ENCODE measurements around the gene OR4N5. TPM values are rescaled to one million over a fixed set of nuclear protein-coding genes. Genes with fewer than 3 reads are reported as not detected.

The OR4N5 gene
- total and polyA plus RNA-seq, 2 of the 8 experiments (the other 6 are each of a cell fraction or from before 2014, with no cell fraction given), result not detected

DNA sequence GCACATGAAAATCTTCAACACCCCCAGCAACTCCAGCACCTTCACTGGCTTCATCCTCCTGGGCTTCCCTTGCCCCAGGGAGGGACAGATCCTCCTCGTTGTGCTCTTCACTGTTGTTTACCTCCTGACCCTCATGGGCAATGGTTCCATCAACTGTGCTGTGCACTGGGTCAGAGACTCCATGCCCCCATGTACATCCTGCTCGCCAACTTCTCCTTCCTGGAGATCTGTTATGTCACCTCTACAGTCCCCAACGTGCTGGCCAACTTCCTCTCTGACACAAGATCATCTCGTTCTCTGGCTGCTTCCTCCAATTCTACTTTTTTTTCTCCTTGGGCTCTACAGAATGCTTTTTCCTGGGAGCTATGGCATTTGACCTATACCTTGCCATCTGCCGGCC, 40.6 kb downstream of the OR4N5 start:
- Histone ChIP-seq H3K4ac (replicated peaks; ENCODE audit: insufficient read length, low read depth, low read length) (no peak overlapping the region), H3K79me1 (ENCODE audit: low read depth, low read length) (no peaks in the 10 kb centered on the region), H3K23me2 (ENCODE audit: low read depth, low read length) (peaks cover 2% of the 10 kb centered on the region; the same call in 1 of the 2 replicates), H4K20me1 (replicated peaks in 1 of 2; ENCODE audit: control insufficient read depth in 1 of 2, insufficient read depth in 2 of 2, low read length in 2 of 2) (no peaks in the 10 kb centered on the region), H2BK12ac (ENCODE audit: low read depth, low read length) (no peak overlapping the region), H4K8ac (ENCODE audit: extremely low read depth, insufficient read depth, low read length) (no peak overlapping the region), H4K91ac (replicated peaks; ENCODE audit: insufficient read length, low read length) (no peak overlapping the region), H3K14ac (ENCODE audit: insufficient read length) (no peak overlapping the region), H2BK20ac (ENCODE audit: low read length) (no peak overlapping the region), H3K4me2 (ENCODE audit: insufficient read depth in 1 of 2, low read depth in 2 of 2, low read length in 2 of 2) (no peak overlapping the region), H3K4me3 (ENCODE audit: extremely low read depth in 1 of 4, insufficient read depth in 2 of 4, low read depth in 3 of 4, low read length in 4 of 4) (no peak overlapping the region), H3K27ac (ENCODE audit: low read depth, low read length) (no peak overlapping the region), H3K36me3 (ENCODE audit: control insufficient read depth in 2 of 4, insufficient read depth in 4 of 4, low read length in 3 of 4) (no peaks in the 10 kb centered on the region), H2BK120ac (replicated peaks; ENCODE audit: low read depth, low read length) (no peak overlapping the region), H3K4me1 (replicated peaks in 1 of 4; ENCODE audit: control insufficient read depth in 3 of 4, insufficient read depth in 4 of 4, low read length in 3 of 4) (no peaks in the 10 kb centered on the region), H3K23ac (ENCODE audit: insufficient read length) (no peak overlapping the region), H3K79me2 (ENCODE audit: control insufficient read depth in 1 of 2, insufficient read depth in 2 of 2, low read length in 2 of 2) (no peaks in the 10 kb centered on the region), H3K9me3 (ENCODE audit: insufficient read depth in 2 of 2, low read depth in 1 of 2, low read length in 1 of 2) (peaks cover 62 to 64% of the 10 kb centered on the region in 2 experiments), H4K5ac (ENCODE audit: insufficient read length, low read depth, low read length) (no peak overlapping the region), H3K27me3 (replicated peaks in 1 of 4; ENCODE audit: control insufficient read depth in 3 of 4, extremely low read depth in 1 of 4, insufficient read depth in 3 of 4, low read length in 3 of 4) (no peaks in the 10 kb centered on the region), H3K18ac (ENCODE audit: extremely low read depth, low read length) (no peak overlapping the region), H2BK5ac (ENCODE audit: low read depth, low read length) (no peak overlapping the region), H2AK5ac (ENCODE audit: low read depth, low read length) (no peak overlapping the region), H2BK15ac (ENCODE audit: low read length) (no peak overlapping the region), H2AFZ (ENCODE audit: low read length) (no peak overlapping the region), H3K9ac (replicated peaks in 1 of 4; ENCODE audit: extremely low read depth in 1 of 4, low read depth in 3 of 4, low read length in 3 of 4) (no peak overlapping the region), H3K56ac (replicated peaks; ENCODE audit: insufficient read length, low read depth, low read length) (no peak overlapping the region)
- FAIRE-seq, result no peak
- 66% methylated on average over 5 of the region's 5 CpGs; no CpG with 5 or more reads in 1 of the 2 experiments for whole genome bisulfite sequencing, 2 experiments (ENCODE audit: extremely low coverage in 1 of 2, insufficient coverage in 1 of 2, insufficient read length in 1 of 2, insufficient replicate concordance in 2 of 2, low coverage in 1 of 2, low lambda C conversion rate in 2 of 2, missing lambda C conversion rate in 1 of 2)
- ChIA-PET CTCF (ENCODE audit: partially characterized antibody) (no interaction called here), POLR2A (ENCODE audit: partially characterized antibody) (no interaction called here)
- DNase-seq (ENCODE audit: low read depth in 1 of 2, low spot score in 2 of 2), result no peak
- TF ChIP-seq CBX8 (IDR thresholded peaks at IDR 0.05; ENCODE audit: borderline replicate concordance, low read depth, low read length) (no peak), CBX5 (IDR thresholded peaks at IDR 0.05; ENCODE audit: low read depth, low read length) (no peak), RBBP5 (IDR thresholded peaks at IDR 0.05; ENCODE audit: borderline replicate concordance, low read depth, low read length) (no peak), EGR1 (IDR thresholded peaks at IDR 0.05; ENCODE audit: borderline replicate concordance, low read depth, low read length) (no peak), JUND (IDR thresholded peaks at IDR 0.05; ENCODE audit: low read length) (no peak), HDAC2 (IDR thresholded peaks at IDR 0.05; ENCODE audit: borderline replicate concordance in 1 of 2, low read depth in 2 of 2, low read length in 2 of 2) (no peak), SP1 (IDR thresholded peaks at IDR 0.05; ENCODE audit: low read depth, low read length) (no peak), KDM1A (IDR thresholded peaks at IDR 0.05; ENCODE audit: borderline replicate concordance, low read length) (no peak), EP300 (IDR thresholded peaks at IDR 0.05; ENCODE audit: borderline replicate concordance in 1 of 2, low read depth in 2 of 2, low read length in 2 of 2) (no peak), POU5F1 (IDR thresholded peaks at IDR 0.05; ENCODE audit: low read depth, low read length) (no peak)
- TF ChIP-seq, protein P1, sequence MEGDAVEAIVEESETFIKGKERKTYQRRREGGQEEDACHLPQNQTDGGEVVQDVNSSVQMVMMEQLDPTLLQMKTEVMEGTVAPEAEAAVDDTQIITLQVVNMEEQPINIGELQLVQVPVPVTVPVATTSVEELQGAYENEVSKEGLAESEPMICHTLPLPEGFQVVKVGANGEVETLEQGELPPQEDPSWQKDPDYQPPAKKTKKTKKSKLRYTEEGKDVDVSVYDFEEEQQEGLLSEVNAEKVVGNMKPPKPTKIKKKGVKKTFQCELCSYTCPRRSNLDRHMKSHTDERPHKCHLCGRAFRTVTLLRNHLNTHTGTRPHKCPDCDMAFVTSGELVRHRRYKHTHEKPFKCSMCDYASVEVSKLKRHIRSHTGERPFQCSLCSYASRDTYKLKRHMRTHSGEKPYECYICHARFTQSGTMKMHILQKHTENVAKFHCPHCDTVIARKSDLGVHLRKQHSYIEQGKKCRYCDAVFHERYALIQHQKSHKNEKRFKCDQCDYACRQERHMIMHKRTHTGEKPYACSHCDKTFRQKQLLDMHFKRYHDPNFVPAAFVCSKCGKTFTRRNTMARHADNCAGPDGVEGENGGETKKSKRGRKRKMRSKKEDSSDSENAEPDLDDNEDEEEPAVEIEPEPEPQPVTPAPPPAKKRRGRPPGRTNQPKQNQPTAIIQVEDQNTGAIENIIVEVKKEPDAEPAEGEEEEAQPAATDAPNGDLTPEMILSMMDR (IDR thresholded peaks at IDR 0.05; ENCODE audit: control extremely low read depth in 1 of 3, insufficient read depth in 1 of 3, low read depth in 1 of 3, low read length in 3 of 3), result no peak
